Measurements from ENCODE around the gene TBC1D22A. TPM values are rescaled to one million over a fixed set of nuclear protein-coding genes. Genes with fewer than 3 reads are reported as not detected.

Gene TBC1D22A
- total and polyA plus RNA-seq, 9 of the 15 experiments (the other 6 are each of a cell fraction or from before 2014, with no cell fraction given): 0.20 to 11.5 (median 5.2) TPM

- ChIA-PET CTCF (ENCODE audit: low intra/inter-chr PET ratio) (no interaction called here), POLR2A (no interaction called here)
- DNase-seq (ENCODE audit: extremely low read depth in 1 of 4, low spot score in 3 of 4): peak in 2 of 4 experiments; percentile 11 to 20
- no peak overlapping the region for H2AFZ ChIP-seq (ENCODE audit: low read depth, low read length)
- peak; percentile 37; the same call in 1 of the 3 replicates for ATAC-seq
- no peaks in the 10 kb centered on the region; the same call in 1 of the 2 replicates for H3K9me3 ChIP-seq (replicated peaks; ENCODE audit: control insufficient read depth, insufficient read depth, low read depth, low read length)
- no peak overlapping the region for H3K27ac ChIP-seq (ENCODE audit: extremely low read depth, low read depth, low read length)
- 10% methylated on average over 3 of the region's 9 CpGs for whole genome bisulfite sequencing (ENCODE audit: insufficient coverage, low coverage, missing lambda C conversion rate)
- no peak overlapping the region for H3K9ac ChIP-seq (ENCODE audit: insufficient read depth in 1 of 2, low read depth in 2 of 2, low read length in 2 of 2)
- peaks cover 0 to 12% of the 10 kb centered on the region in 2 experiments; a peak in 2 of 5 replicates for H3K4me1 ChIP-seq (replicated peaks in 1 of 2; ENCODE audit: control insufficient read depth in 2 of 2, insufficient read depth in 2 of 2, low read length in 2 of 2)
- intact Hi-C loops (cut with micrococcal nuclease) (no loop called here), in situ Hi-C loops (cut with MboI) (no loop called here)
- H3K9me1 ChIP-seq (ENCODE audit: control insufficient read depth, insufficient read depth, low read length): no peaks in the 10 kb centered on the region
- H3K27me3 ChIP-seq (ENCODE audit: control insufficient read depth in 2 of 2, insufficient read depth in 2 of 2, low read length in 2 of 2): no peaks in the 10 kb centered on the region
- no TSS peak for BruUV-seq (replicated peaks)
- no peak for FAIRE-seq
- no peaks in the 10 kb centered on the region; the same call in 2 of the 3 replicates for H3K36me3 ChIP-seq (ENCODE audit: control insufficient read depth, insufficient read depth, low read length)
- H3K4me2 ChIP-seq (ENCODE audit: insufficient read depth, low read length): no peak overlapping the region
- no peaks in the 10 kb centered on the region; the same call in 1 of the 2 replicates for H4K20me1 ChIP-seq (replicated peaks; ENCODE audit: control insufficient read depth, insufficient read depth, low read length)
- no peaks in the 10 kb centered on the region for H3K79me2 ChIP-seq (ENCODE audit: control insufficient read depth, insufficient read depth, low read length)
- no peak overlapping the region for H3K4me3 ChIP-seq
- TF ChIP-seq ZC3H8 (IDR thresholded peaks at IDR 0.05) (no peak), NR3C1 (CRISPR knock-in tag; IDR thresholded peaks at IDR 0.05) (no peak), CBFA2T2 (conservative IDR thresholded peaks at IDR 0.05) (0 out of 2 replicates have a peak, but pooled peaks have one; percentile 11), NR4A1 (CRISPR knock-in tag; IDR thresholded peaks at IDR 0.05) (no peak), NR4A1 (tag; IDR thresholded peaks at IDR 0.05) (no peak), ZNF274 (IDR thresholded peaks at IDR 0.05; ENCODE audit: borderline replicate concordance, low read depth, low read length) (no peak), ZSCAN29 (IDR thresholded peaks at IDR 0.05) (no peak), BCLAF1 (IDR thresholded peaks at IDR 0.05; ENCODE audit: borderline replicate concordance in 1 of 2, control insufficient read depth in 1 of 2, low read depth in 2 of 2, low read length in 1 of 2) (no peak), CHCHD3 (CRISPR knock-in tag; IDR thresholded peaks at IDR 0.05) (no peak), MTA3 (IDR thresholded peaks at IDR 0.05; ENCODE audit: borderline replicate concordance) (no peak), RNF2 (IDR thresholded peaks at IDR 0.05) (no peak), CBX8 (IDR thresholded peaks at IDR 0.05; ENCODE audit: borderline replicate concordance, extremely low read depth, low read depth, low read length, poor library complexity, severe bottlenecking) (no peak), KDM1A (IDR thresholded peaks at IDR 0.05) (no peak), DNMT1 (IDR thresholded peaks at IDR 0.05) (no peak), IFI16 (CRISPR knock-in tag; IDR thresholded peaks at IDR 0.05) (no peak), TAF7 (tag; IDR thresholded peaks at IDR 0.05) (no peak), ZBTB5 (IDR thresholded peaks at IDR 0.05) (no peak), HDAC8 (tag; IDR thresholded peaks at IDR 0.05) (no peak)
Measured at GRCh38 chr22:47155912-47156311, 393.5 kb downstream of the TBC1D22A start.

All from K562 (cell line).